Glomerular visceral epithelial cell (primary cell): ENCODE results near the gene LRRC38.
"Not testable (repeated sequence)": the region's sequence is repeated elsewhere in the genome, so short reads cannot be mapped to it uniquely, and the experiment has no call there.

Experiments used
- DNase-seq: peaks from one replicate; pipeline ENCODE4 v3.0.0-alpha.2; 2016; ENCODE audit errors: extremely low spot score

The LRRC38 gene, protein sequence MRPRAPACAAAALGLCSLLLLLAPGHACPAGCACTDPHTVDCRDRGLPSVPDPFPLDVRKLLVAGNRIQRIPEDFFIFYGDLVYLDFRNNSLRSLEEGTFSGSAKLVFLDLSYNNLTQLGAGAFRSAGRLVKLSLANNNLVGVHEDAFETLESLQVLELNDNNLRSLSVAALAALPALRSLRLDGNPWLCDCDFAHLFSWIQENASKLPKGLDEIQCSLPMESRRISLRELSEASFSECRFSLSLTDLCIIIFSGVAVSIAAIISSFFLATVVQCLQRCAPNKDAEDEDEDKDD

DNA sequence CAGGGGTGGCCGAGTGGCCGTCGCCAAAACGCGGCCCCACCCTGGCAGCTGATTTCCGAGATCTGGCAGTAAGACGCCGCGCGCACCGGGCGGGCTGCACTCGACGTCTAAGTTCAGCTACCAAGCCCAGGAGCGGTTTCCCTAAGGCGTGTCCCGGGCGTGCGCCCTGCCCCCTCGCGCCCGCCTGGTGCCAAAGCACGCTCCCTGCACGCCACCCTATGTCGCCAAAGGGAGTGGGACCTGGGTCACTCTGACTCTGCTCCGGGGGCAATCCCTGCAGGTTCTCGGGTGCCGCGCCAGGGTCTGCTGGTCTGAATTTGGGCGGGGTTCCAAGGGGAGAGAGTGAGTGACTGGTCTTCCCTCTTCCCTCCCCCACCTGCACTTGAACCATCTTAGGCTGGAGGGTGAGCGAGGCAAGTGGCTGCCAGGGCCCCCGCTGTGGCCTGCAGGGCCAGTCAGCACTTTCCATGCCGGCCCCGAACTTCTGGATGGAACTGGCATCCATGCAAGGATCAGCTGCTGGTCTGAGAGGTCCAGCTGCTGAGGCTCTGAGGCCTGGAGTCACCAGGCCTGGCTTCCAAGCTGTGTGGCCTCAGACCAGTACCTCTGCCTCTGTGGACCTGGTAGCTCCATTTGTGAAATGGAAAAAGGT is at the start of gene LRRC38:
LRRC38 (minus strand) TSS at position 109 of the 652 bp plus-strand sequence. CDS start 410 bp downstream, outside the sequence.
- no peak for DNase-seq

GRCh38 chr1:13562981-13563380 is 49.2 kb upstream of the LRRC38 start:
- not testable (repeated sequence) for DNase-seq

DNA sequence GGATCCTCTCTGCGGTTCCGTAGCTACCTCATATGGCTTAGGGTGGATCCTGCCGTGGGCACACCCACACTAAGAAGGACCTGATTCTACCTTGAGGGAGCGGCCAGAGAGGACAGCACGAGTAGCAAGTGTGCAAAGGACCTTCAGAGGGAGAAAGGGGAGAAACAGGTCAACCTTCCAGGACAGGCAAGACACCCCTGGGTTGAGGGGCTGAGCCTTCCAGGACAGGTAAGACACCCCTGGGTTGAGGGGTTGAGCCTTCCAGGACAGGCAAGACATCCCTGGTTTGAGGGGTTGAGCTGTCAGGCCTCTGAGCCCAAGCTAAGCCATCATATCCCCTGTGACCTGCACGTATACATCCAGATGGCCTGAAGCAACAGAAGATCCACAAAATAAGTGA is 46.7 kb upstream of the LRRC38 start:
- no peak for DNase-seq

GRCh38 chr1:13556224-13556764 is 42.5 kb upstream of the LRRC38 start:
- DNase-seq, result no peak

DNA sequence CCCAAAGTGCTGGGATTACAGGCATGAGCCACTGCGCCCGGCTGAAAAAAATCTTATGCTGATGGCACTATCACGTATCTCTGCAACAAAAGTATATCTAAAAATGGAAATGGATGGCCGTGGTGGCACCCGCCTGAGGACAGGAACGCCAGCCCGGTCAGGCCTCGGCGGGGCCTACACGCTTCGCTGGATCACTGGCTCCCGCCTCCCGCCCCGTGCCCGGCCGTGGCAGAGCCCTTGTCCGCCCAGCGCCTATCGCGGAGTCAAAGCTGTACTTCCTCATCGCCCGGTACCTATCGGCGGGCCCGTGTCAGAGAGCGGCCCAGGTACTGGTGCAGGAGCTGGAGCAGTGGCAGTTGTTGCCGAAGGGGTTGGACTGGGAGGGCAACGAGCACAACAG is 41.0 kb upstream of the LRRC38 start:
- no peak for DNase-seq

- DNase-seq, result no peak
Observed at GRCh38 chr1:13550663-13551062, 36.9 kb upstream of the LRRC38 start.

DNA sequence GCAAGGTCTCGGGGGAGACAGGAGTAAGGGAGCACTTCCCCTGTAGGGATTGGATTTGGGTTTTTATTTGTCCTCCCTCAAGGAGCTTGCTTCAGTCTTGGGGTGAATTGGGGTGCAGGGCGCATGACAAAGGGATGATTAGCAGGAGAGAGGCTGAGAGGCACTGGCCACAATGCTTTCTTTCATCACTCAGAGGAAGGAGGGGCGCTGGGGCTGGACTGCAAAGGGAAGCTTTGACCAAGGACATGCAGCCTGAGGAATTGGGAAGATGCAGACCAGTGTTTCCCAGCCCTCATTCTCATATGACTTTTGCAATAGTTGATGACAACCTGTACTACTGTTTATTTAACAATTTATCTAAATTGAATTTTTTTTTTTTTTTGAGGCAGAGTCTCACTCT is 35.7 kb upstream of the LRRC38 start:
- no peak for DNase-seq

DNA sequence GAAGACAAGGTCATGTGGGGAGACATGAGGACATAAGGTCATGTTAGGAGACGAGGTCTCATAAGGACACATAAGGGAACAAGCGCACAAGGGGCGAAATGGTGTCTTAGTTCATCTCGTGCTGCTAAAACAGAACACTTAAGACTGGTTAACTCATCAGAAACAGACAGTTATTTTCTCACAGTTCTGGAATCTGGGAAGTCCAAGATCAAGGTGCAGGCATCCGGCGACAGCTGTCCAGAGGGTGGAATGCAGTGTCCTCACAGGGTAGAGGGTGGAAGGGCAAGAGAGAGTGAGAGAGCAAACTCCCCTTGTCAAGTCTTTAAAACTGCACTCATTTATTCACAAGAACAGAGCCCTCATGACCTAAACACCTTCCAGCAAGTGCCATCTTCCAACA is 35.2 kb upstream of the LRRC38 start:
- DNase-seq, result no peak

- no peak for DNase-seq
Observed at GRCh38 chr1:13548281-13548680, 34.5 kb upstream of the LRRC38 start.

DNA sequence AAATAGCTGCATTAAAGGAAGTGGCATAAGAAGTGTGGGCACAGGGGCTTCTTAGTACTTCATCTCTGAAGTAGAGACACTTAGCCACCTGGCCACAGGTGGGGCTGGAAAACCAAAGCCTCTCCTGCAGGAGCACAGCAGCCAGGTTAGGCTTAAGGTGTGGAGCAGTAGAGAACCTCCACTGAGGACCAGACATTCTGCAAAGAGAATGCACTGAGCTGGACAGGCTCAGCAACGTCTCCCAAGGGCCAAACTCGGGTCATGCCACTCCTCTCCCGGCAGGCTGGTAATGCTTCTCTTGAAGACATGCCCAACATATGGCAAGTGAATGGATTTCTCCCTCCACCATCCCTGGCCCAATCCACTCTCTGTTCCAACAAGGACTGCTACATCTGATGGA is 33.0 kb upstream of the LRRC38 start:
- DNase-seq, result no peak

- DNase-seq, result no peak
Observed at GRCh38 chr1:13544221-13544556, 30.4 kb upstream of the LRRC38 start.

- no peak for DNase-seq
Observed at GRCh38 chr1:13543451-13544220, 29.8 kb upstream of the LRRC38 start.

GRCh38 chr1:13541435-13542215 is 27.8 kb upstream of the LRRC38 start:
- no peak for DNase-seq

DNA sequence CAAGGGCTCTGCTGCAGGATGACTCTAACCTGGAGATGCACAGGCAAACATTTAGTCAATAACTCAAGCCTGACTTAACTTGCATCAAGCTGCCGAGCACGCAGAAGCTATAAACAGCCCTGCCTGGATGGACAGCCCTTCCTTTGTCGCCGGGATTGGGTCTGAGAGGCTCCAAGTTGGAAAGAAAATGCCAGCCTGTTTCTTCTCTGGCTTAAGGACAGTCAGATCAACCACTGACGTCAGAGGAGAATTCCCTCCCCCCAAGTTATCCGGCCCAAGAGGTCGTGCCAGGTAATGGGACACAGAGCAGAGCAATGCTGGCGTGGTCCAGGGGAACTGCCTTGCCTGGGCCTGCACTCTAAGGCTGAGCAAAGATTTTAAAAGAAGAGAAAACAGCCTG is 27.1 kb upstream of the LRRC38 start:
- DNase-seq, result no peak

- DNase-seq, result no peak
Observed at GRCh38 chr1:13539683-13540082, 25.9 kb upstream of the LRRC38 start.

DNA sequence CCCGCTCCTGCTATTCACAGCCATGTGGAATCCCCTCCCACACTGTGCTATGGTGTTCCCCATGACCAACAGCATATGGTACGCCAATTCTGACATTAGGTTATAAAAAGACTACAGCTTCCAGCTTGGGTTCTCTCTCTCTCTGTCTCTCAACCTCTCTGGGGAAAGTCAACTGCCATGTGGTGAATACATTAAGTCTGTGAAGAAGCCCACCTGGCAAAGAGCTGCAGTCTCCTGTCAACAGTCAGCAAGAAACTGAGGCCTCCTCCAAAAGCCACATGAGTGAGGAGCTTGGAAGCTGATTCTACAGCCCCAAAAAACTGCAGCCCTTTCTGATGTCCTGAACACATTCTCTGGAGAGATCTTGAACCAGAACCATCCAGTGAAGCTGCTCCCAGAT is 25.0 kb upstream of the LRRC38 start:
- no peak for DNase-seq

DNA sequence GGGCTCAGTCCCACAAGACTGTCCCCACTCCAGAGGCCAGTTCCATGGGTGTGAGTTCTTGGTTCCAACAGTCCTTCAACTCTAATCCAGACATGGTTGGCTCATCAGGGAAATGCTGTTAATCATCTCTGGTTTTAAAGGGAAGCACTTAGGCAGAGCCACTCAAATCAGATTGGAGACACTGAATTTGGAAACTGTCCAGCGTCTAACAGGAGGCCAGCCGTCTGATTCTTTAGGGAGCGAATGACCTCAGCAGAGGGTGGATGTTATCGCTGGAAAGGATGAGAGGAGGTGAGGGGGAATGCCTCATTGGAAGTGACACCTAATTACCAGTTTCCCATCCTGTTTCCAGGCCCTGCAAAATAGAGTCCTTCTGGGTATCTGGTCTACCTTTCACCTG is 22.8 kb upstream of the LRRC38 start:
- DNase-seq, result no peak

DNA sequence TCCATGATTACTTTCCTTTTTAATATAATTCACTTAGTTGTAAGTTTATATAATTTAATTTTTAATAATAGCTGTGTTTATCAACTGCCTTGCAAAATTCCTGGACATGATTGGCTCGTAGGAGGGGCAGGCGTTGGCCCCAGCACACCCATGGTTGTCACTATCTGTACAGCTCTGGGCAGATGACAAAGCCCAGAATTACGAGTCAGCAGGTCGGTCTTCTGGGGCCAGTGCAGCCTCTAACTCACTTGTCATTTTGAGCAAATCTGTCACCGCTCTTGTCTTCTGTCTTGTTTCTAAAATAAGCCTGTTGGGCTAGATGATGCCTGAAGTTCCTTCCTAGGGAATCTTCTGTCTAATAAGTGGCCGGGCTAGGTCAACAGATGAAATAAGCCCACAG is 21.4 kb upstream of the LRRC38 start:
- DNase-seq, result no peak

DNA sequence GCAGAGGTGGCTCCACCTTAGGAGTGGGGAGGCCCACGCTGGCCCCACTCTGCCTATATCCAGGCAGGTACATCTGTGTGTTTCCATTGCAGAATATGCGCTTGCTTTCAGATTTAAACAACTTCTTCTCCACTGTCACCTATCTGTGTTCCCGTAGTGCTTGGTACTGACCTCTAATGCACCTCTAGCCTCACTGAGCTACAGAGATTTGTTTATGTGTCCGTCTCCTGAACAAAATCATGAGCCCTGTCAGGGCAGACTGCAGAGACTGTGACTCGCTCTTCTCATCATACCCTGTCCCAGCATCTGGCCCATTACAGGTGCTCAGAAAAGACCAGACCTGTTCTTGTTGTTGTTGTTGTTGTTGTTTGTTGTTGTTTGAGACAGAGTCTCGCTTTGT is 14.5 kb upstream of the LRRC38 start:
- DNase-seq, result no peak

DNA sequence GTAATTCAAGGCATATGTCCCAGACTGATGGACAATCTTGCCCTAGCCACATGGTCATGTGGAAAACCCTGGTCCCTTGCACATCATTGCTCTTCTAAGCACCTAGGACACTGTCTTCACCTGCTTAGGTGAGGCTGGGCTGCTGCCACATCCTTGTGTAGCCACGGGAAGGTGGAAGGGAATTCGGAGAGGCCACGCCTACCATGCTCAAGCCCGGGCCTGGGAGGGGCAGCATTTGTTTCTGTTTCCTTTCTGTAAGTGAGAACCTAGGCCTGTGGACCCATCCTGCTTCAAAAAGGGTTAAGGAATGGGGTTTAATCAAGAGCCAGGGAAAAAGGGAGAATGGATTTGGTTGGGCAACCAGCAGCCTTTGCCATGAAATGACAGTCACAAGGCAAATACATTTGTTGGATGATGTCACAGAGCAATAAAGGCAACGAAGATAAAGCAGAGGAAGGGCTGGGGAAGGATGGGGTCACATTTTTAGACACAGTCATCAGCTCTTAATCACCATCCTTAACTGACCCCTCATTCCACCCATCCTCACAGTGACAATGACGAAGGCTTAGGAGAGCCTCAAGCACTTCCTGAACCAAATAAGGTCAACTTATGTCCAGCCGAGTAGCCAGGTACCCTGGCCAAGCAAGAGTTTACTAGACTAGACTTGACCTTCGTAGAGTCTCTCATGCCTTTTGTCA is 10.1 kb upstream of the LRRC38 start:
- DNase-seq, result no peak

- DNase-seq, result no peak
Observed at GRCh38 chr1:13520985-13521384, 7.2 kb upstream of the LRRC38 start.
